ENCODE measurements around the gene SREK1.

Gene SREK1

DNA sequence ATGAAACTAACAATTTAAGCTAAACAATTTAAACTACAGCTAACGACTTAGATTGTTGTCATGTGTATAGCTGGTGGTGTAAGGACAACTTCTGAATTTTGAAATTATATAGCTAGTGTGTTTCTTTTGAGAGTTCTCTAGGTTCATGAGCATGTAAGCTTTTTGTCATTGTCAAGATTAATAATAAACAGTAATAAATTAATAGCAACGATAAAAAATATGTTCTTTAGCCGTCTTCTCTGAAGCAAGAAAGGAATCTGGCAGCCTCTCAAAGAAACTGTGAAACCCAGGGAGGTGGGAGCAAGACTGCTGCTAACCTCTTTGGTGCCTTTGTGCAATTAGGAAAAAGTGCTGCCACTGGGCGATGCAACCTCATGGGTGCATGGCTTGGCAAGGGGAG is 59.4 kb downstream of the SREK1 start:
- H3K79me2 ChIP-seq (ENCODE audit: control insufficient read depth, low read length), result no peaks in the 10 kb centered on the region
- H3K4me1 ChIP-seq (ENCODE audit: control insufficient read depth, low read length), result no peaks in the 10 kb centered on the region

GRCh38 chr5:66206465-66206864 is 62.4 kb downstream of the SREK1 start:
- Histone ChIP-seq H3K4me1 (ENCODE audit: control insufficient read depth, low read length) (no peaks in the 10 kb centered on the region), H3K4me2 (ENCODE audit: low read length) (no peak overlapping the region), H3K9me2 (replicated peaks; ENCODE audit: control insufficient read depth, low read length) (no peaks in the 10 kb centered on the region), H3K27me3 (ENCODE audit: control insufficient read depth, low read length) (no peaks in the 10 kb centered on the region), H3K27ac (ENCODE audit: low read depth, low read length) (no peak overlapping the region), H3K36me3 (ENCODE audit: control insufficient read depth, low read length) (no peaks in the 10 kb centered on the region), H3K4me3 (ENCODE audit: low read length) (no peak overlapping the region), H4K20me1 (ENCODE audit: control insufficient read depth, insufficient read depth, low read depth, low read length) (no peaks in the 10 kb centered on the region), H3F3A (ENCODE audit: control insufficient read depth, insufficient read depth) (no peaks in the 10 kb centered on the region), H3K9me3 (ENCODE audit: control insufficient read depth, insufficient read depth, low read length) (no peaks in the 10 kb centered on the region), H3K79me2 (ENCODE audit: control insufficient read depth, low read length) (no peaks in the 10 kb centered on the region)
- TF ChIP-seq CTCF (IDR thresholded peaks at IDR 0.05; ENCODE audit: low read depth, low read length, poor library complexity, severe bottlenecking), result no peak
- no peak for TF ChIP-seq EZH2phosphoT487 (IDR thresholded peaks at IDR 0.05; ENCODE audit: borderline replicate concordance, low read length)

More for the DNA sequence above, 59.4 kb downstream of the SREK1 start:
- TF ChIP-seq CTCF (IDR thresholded peaks at IDR 0.05; ENCODE audit: low read depth, low read length, poor library complexity, severe bottlenecking), result no peak
- TF ChIP-seq EZH2phosphoT487 (IDR thresholded peaks at IDR 0.05; ENCODE audit: borderline replicate concordance, low read length), result no peak
- Histone ChIP-seq H3K9me3 (ENCODE audit: control insufficient read depth, insufficient read depth, low read length) (no peaks in the 10 kb centered on the region; the same call in 1 of the 2 replicates), H3K27me3 (ENCODE audit: control insufficient read depth, low read length) (no peaks in the 10 kb centered on the region), H3F3A (ENCODE audit: control insufficient read depth, insufficient read depth) (no peaks in the 10 kb centered on the region), H3K4me2 (ENCODE audit: low read length) (no peak overlapping the region), H4K20me1 (ENCODE audit: control insufficient read depth, insufficient read depth, low read depth, low read length) (no peaks in the 10 kb centered on the region), H3K9me2 (replicated peaks; ENCODE audit: control insufficient read depth, low read length) (no peaks in the 10 kb centered on the region), H3K36me3 (ENCODE audit: control insufficient read depth, low read length) (no peaks in the 10 kb centered on the region), H3K4me3 (ENCODE audit: low read length) (no peak overlapping the region), H3K27ac (ENCODE audit: low read depth, low read length) (no peak overlapping the region)

DNA sequence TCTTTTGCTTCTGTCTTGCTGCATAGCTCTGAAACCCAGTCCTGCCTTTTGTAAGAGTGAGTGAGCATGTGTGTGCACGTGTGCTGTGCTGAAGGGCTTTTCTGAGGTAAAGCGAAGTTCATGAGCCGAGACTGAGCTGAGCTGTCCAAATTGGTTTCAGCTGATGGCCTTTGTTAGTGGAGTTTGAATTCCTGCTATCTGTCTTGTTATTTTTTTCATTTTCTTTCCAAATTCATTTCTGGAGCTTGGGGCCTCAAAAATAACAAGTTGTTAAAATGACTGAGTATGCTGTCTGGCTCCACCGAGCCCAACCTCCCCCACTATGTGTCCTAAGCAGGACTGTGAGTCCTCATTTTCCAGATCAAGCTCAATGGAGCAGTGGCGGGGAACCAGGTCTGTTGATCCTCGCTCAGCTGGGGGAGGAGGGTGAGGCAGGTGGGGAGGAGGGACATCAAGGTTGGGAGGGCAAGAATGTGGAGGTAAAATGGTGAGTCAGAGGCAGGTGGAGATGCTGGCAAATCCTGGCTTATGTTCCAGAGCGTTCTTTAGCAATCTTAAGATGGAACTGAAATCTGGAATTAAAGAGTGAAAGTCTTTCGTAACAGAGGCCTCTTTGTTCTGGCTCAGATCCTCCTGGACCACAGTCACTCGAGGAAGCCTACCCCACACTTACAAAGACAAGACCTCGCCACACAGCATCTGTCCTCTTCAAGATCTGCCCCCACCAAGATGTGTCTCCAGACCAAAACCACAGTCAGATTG is 63.9 kb downstream of the SREK1 start:
- no peaks in the 10 kb centered on the region for H3K36me3 ChIP-seq (ENCODE audit: control insufficient read depth, low read length)
- H3K79me2 ChIP-seq (ENCODE audit: control insufficient read depth, low read length), result no peaks in the 10 kb centered on the region
- H4K20me1 ChIP-seq (ENCODE audit: control insufficient read depth, insufficient read depth, low read depth, low read length), result no peaks in the 10 kb centered on the region
- H3K4me1 ChIP-seq (ENCODE audit: control insufficient read depth, low read length), result no peaks in the 10 kb centered on the region
- H3K27ac ChIP-seq (ENCODE audit: low read depth, low read length), result no peak overlapping the region
- H3K4me2 ChIP-seq (ENCODE audit: low read length), result no peak overlapping the region
- H3K9me3 ChIP-seq (ENCODE audit: control insufficient read depth, insufficient read depth, low read length), result no peaks in the 10 kb centered on the region
- TF ChIP-seq EZH2phosphoT487 (IDR thresholded peaks at IDR 0.05; ENCODE audit: borderline replicate concordance, low read length) (no peak), CTCF (IDR thresholded peaks at IDR 0.05; ENCODE audit: low read depth, low read length, poor library complexity, severe bottlenecking) (no peak)
- H3K9me2 ChIP-seq (replicated peaks; ENCODE audit: control insufficient read depth, low read length), result no peaks in the 10 kb centered on the region
- H3F3A ChIP-seq (ENCODE audit: control insufficient read depth, insufficient read depth), result no peaks in the 10 kb centered on the region
- no peak overlapping the region for H3K4me3 ChIP-seq (ENCODE audit: low read length)
- H3K27me3 ChIP-seq (ENCODE audit: control insufficient read depth, low read length), result 0 out of 2 replicates have a peak, but pooled peaks cover 3% of the 10 kb centered on the region
